Calu3 (cell line): Measurements from ENCODE around the gene TUBGCP6. TPM values are rescaled to one million over a fixed set of nuclear protein-coding genes. Genes with fewer than 3 reads are reported as not detected.
"Not testable (repeated sequence)": the region's sequence is repeated elsewhere in the genome, so short reads cannot be mapped to it uniquely, and the experiment has no call there.

Experiments used
- BruUV-seq: library from RNA; stranded (reverse); fragments of 400-500 nt; replicated peaks from 2 replicates; lab custom pipeline; 2021; lab: Mats Ljungman, UMichigan
- CTCF ChIA-PET: fragments of 300-600 bp; sonication (Branson Sonifier 250); formaldehyde crosslinking; loops from one replicate; lab custom pipeline; 2022; ENCODE audit warnings: antibody characterized with exemption; lab: Charles Lee
- DNase-seq: peaks from one replicate; pipeline ENCODE4 v3.0.0; 2022
- H3K27ac Mint-ChIP-seq: one replicate; pipeline ENCODE4 v1.8.0; 2022; ENCODE audit warnings: mixed read lengths; ENCODE audit not compliant: unreplicated experiment
- H3K27me3 Mint-ChIP-seq: one replicate; pipeline ENCODE4 v1.8.0; 2022; ENCODE audit warnings: mixed read lengths; ENCODE audit not compliant: unreplicated experiment
- H3K36me3 Mint-ChIP-seq: one replicate; pipeline ENCODE4 v1.8.0; 2022; ENCODE audit warnings: mild to moderate bottlenecking, moderate library complexity, mixed read lengths; ENCODE audit not compliant: insufficient read depth, unreplicated experiment
- H3K4me1 Mint-ChIP-seq: one replicate; pipeline ENCODE4 v1.8.0; 2022; ENCODE audit warnings: mild to moderate bottlenecking, low read depth, mixed read lengths; ENCODE audit not compliant: unreplicated experiment
- H3K4me3 Mint-ChIP-seq: one replicate; pipeline ENCODE4 v1.8.0; 2022; ENCODE audit warnings: mild to moderate bottlenecking, low read depth, moderate library complexity, mixed read lengths; ENCODE audit not compliant: unreplicated experiment
- H3K9me3 Mint-ChIP-seq: one replicate; pipeline ENCODE4 v1.8.0; 2022; ENCODE audit warnings: low read depth, mixed read lengths; ENCODE audit not compliant: unreplicated experiment
- intact Hi-C: fragments of 100-400 bp; cut with micrococcal nuclease; formaldehyde crosslinking; loops from one replicate; pipeline ENCODE4 v1.10.0; 2022; ENCODE audit not compliant: unreplicated experiment
- total RNA-seq: library from RNA; stranded (reverse); gene quantifications from 2 replicates; pipeline ENCODE4 v1.2.3, GENCODE V29; 2022
- TF ChIP-seq, protein P1 (sequence below): fragments of 200-600 bp; IDR thresholded peaks from one replicate; pipeline ENCODE4 v1.8.0; 2022; ENCODE audit warnings: antibody characterized with exemption; ENCODE audit not compliant: unreplicated experiment

TUBGCP6 gene
- total RNA-seq, 1 experiment from 2014 or later: 49.7 TPM

DNA sequence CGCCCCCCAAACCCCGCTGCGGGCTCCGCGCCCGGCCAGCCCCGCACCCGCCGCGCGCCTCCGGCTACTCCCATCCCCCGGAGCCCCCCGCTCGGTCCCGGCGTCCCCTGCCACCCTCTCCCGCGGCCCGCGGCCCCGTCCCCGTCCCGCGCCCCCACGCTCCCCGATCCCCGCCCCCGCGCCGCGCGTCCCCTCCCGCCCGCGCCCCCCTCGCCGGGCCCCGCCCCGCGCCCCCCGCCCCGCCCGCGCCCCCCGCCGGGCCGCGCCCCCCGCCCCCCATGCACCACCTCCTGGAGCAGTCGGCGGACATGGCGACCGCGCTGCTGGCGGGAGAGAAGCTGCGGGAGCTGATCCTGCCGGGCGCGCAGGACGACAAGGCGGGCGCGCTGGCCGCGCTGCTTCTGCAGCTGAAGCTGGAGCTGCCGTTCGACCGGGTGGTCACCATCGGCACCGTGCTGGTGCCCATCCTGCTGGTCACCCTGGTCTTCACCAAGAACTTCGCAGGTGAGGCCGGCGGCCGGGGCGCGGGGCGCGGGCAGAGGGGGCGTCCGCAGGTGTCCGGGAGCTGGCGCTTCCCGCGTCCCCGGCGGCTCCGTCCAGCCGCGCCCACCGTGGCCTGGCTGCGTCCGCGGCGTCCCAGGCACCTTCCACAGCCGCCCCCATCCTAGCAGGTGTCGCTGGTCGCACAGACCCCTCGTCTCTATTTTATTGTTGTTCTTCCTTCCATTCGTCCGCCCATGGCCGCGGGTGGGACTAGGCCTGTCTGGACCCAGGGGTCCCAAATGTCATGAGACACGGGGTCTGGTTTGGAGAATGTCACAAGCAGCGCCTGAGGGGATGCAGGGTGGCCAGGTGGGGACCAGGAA, 74.1 kb downstream of the TUBGCP6 start, which contains the start of gene PANX2:
Gene PANX2 (plus strand): TSS at position 279 of the 866 bp plus-strand sequence. CDS start 0 bp downstream, at position 279.
- Mint-ChIP-seq H3K27me3 (peaks cover 48% of the 10 kb centered on the region), H3K4me3 (peak within 1 kb of the TSS; percentile 69), H3K4me1 (no peaks in the 10 kb centered on the region), H3K27ac (peak within 1 kb of the TSS; percentile 43), H3K9me3 (no peaks in the 10 kb centered on the region), H3K36me3 (peaks cover 21% of the 10 kb centered on the region)
- TF ChIP-seq, protein P1, sequence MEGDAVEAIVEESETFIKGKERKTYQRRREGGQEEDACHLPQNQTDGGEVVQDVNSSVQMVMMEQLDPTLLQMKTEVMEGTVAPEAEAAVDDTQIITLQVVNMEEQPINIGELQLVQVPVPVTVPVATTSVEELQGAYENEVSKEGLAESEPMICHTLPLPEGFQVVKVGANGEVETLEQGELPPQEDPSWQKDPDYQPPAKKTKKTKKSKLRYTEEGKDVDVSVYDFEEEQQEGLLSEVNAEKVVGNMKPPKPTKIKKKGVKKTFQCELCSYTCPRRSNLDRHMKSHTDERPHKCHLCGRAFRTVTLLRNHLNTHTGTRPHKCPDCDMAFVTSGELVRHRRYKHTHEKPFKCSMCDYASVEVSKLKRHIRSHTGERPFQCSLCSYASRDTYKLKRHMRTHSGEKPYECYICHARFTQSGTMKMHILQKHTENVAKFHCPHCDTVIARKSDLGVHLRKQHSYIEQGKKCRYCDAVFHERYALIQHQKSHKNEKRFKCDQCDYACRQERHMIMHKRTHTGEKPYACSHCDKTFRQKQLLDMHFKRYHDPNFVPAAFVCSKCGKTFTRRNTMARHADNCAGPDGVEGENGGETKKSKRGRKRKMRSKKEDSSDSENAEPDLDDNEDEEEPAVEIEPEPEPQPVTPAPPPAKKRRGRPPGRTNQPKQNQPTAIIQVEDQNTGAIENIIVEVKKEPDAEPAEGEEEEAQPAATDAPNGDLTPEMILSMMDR: no peak
- intact Hi-C loops: no loop called here
- CTCF ChIA-PET: interaction anchor here (0.6 kb wide), 1 partner anchor 18 kb away, joined by 7 read pairs; no protein-coding TSS in a partner anchor
- DNase-seq: no peak
- no TSS peak for BruUV-seq

DNA sequence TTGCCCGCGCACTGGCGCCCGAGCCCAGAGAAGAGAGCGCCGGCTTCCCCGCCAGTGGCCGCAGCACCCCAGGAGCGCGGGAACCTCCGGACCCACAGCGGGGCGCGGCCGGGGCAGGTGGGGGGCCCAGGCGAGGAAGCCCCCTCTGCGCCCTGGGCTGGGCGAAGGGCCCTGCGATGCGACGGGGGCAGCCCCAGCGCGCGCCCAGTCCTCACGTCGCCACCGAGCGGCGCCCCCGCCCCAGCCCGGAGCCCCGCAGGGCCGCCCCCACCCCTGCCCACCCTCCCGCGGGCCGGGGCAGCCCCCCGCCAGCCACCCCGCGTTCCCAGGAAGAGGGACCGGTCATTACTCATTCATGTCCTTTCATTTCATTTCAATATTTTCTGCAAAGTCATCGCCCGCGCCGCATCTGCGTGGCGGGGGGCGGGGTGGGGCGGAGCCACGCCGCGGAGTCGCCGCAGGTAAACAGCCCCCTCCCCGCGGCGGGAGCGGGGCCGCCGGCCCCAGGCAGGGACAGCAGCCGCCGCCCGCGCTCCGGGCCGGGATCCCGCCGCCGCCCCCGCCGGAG, 75.0 kb downstream of the TUBGCP6 start:
- DNase-seq: no peak
- TF ChIP-seq, protein P1: no peak
- Mint-ChIP-seq H3K27me3 (peaks cover 48% of the 10 kb centered on the region), H3K4me3 (peak overlapping the region; percentile 69), H3K36me3 (peaks cover 21% of the 10 kb centered on the region), H3K4me1 (no peaks in the 10 kb centered on the region), H3K27ac (no peak overlapping the region), H3K9me3 (no peaks in the 10 kb centered on the region)
- no TSS peak for BruUV-seq
- CTCF ChIA-PET: no interaction called here
- intact Hi-C loops: no loop called here

DNA sequence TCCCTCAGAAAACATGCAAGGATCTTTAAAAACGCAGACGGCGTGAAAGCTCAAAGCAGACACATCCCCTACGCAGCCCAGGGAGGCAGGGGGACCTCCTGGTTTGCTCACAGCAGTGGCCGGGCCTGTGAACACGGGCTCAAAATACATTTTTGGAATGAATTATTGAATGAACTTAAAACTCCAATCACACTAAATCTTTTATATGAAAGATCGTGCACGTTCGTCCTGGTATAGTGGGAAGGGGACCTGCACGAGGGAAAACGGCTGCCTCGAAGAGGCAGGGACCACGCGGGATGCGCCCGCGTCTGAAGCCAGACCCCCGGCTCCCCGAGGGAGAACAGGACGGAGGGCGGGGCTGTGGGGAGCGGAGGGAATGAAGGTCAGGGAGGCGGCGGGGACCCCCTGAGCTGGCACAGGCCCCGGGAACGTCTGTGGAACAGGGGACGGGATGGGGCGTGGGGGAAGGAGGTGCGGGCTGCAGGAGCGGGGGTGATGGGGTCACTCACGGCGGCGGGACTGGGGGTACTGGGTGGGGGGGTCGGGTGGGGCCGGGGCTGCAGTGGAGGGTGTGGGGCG, 75.6 kb downstream of the TUBGCP6 start:
- CTCF ChIA-PET: no interaction called here
- TF ChIP-seq, protein P1: no peak
- Mint-ChIP-seq H3K4me1 (no peaks in the 10 kb centered on the region), H3K9me3 (no peaks in the 10 kb centered on the region), H3K36me3 (peaks cover 21% of the 10 kb centered on the region), H3K27ac (no peak overlapping the region), H3K27me3 (peaks cover 48% of the 10 kb centered on the region), H3K4me3 (peak overlapping the region; percentile 69)
- no TSS peak for BruUV-seq
- intact Hi-C loops: no loop called here
- no peak for DNase-seq

DNA sequence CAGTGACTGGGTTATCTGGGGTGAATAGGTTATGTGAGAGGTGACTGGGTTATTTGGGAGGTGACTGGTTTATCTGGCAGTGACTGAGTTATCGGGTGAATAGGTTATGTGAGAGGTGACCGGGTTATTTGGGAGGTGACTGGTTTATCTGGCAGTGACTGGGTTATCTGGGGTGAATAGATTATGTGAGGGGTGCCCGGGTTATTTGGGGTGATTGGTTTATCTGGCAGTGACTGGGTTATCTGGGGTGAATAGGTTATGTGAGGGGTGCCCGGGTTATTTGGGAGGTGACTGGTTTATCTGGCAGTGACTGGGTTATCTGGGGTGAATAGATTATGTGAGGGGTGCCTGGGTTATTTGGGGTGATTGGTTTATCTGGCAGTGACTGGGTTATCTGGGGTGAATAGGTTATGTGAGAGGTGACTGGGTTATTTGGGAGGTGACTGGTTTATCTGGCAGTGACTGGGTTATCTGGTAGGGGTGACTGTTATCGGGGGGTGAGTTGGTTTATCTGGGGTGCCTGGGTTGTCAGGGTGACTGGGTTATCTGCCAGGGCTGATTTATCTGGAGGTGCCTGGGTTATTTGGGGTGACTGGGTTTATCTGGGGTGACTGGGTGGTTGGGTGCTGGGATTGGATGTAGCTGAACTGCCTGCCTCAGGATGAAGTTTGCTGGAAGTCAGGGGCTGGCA, 76.2 kb downstream of the TUBGCP6 start:
- BruUV-seq, intact Hi-C loops, CTCF ChIA-PET, H3K9me3 Mint-ChIP-seq, H3K27ac Mint-ChIP-seq, H3K4me1 Mint-ChIP-seq, DNase-seq: not testable (repeated sequence)
- H3K4me3 Mint-ChIP-seq: peak overlapping the region; percentile 69
- peaks cover 54% of the 10 kb centered on the region for H3K27me3 Mint-ChIP-seq
- peaks cover 21% of the 10 kb centered on the region for H3K36me3 Mint-ChIP-seq
